Lower leg skin (tissue), 4 donors: Measurements from ENCODE around the gene WDR62. TPM values are rescaled to one million over a fixed set of nuclear protein-coding genes. Genes with fewer than 3 reads are reported as not detected.
"Not testable (repeated sequence)": the region's sequence is repeated elsewhere in the genome, so short reads cannot be mapped to it uniquely, and the experiment has no call there.

Experiments used
- DNase-seq, 2 donors: peaks; one replicate each; pipeline ENCODE4 v3.0.0-alpha.2; 2019; ENCODE audit warnings: low spot score in 2 of 2
- H3K4me3 ChIP-seq: fragments of 200-600 bp; sonication (generic); 2 replicates; pipeline ENCODE4 v1.5.1; 2017; ENCODE audit warnings: mild to moderate bottlenecking, low read depth; ENCODE audit not compliant: poor library complexity, severe bottlenecking
- CTCF ChIP-seq, 3 donors: fragments of 450-650 bp; IDR thresholded peaks; one replicate each; pipeline ENCODE4 v1.5.1; 2016; ENCODE audit warnings: antibody characterized with exemption in 3 of 3, mild to moderate bottlenecking in 3 of 3, moderate library complexity in 2 of 3
- POLR2A ChIP-seq, 2 donors: fragments of 450-650 bp; IDR thresholded peaks; one replicate each; pipeline ENCODE4 v1.6.1; 2016 to 2017; ENCODE audit warnings: antibody characterized with exemption in 2 of 2, mild to moderate bottlenecking in 1 of 2, moderate library complexity in 1 of 2
- WGBS, 2 donors: methylation state at CpG; one replicate each; pipeline ENCODE4 v1.1.5; 2018; 5-methylcytosine and 5-hydroxymethylcytosine counted together
- intact Hi-C: fragments of 100-400 bp; cut with DNase I; formaldehyde crosslinking; loops from one replicate; pipeline ENCODE4 v1.15.0; 2023; ENCODE audit warnings: low total_unique reads
- total RNA-seq, 4 donors: library from RNA; depleted of rRNA; stranded (reverse); fragments of >200 nt; gene quantifications; one replicate each; pipeline ENCODE4 v1.1.0, GENCODE V29; 2016

The WDR62 gene
- total RNA-seq, 4 donors from 2014 or later, result 1.3 to 3.0 (median 2.3) TPM

GRCh38 chr19:36064826-36065225 is 10.1 kb downstream of the WDR62 start:
- H3K4me3 ChIP-seq, result no peak overlapping the region
- intact Hi-C loops, result no loop called here
- no peak for DNase-seq
- TF ChIP-seq POLR2A (IDR thresholded peaks at IDR 0.05), result no peak
- no peak for TF ChIP-seq CTCF (IDR thresholded peaks at IDR 0.05)
- 93 to 95% methylated on average over 8 of the region's 8 CpGs for WGBS, 2 donors

- 97% methylated on average over 11 of the region's 11 CpGs for WGBS, 2 donors
- DNase-seq, result no peak
- H3K4me3 ChIP-seq, result no peak overlapping the region
- intact Hi-C loops, result no loop called here
- TF ChIP-seq POLR2A (IDR thresholded peaks at IDR 0.05) (no peak), CTCF (IDR thresholded peaks at IDR 0.05) (no peak)
These were observed 13.0 kb downstream of the WDR62 start for GRCh38 chr19:36067681-36068080.

- 93% methylated on average over 45 of the region's 57 CpGs; no CpG with 5 or more reads in 1 of the 2 donors for WGBS, 2 donors
- DNase-seq, intact Hi-C loops, H3K4me3 ChIP-seq: not testable (repeated sequence)
These were observed 14.3 kb downstream of the WDR62 start for GRCh38 chr19:36068810-36069499.

GRCh38 chr19:36072081-36072480 is 17.4 kb downstream of the WDR62 start:
- intact Hi-C loops, result no loop called here
- H3K4me3 ChIP-seq, result no peak overlapping the region
- 96 to 98% methylated on average over 8 of the region's 8 CpGs for WGBS, 2 donors
- DNase-seq, result no peak
- no peak for TF ChIP-seq CTCF (IDR thresholded peaks at IDR 0.05)
- TF ChIP-seq POLR2A (IDR thresholded peaks at IDR 0.05), result no peak

- H3K4me3 ChIP-seq, result no peak overlapping the region
- DNase-seq, result no peak
- WGBS, 2 donors, result 90 to 95% methylated on average over 10 of the region's 10 CpGs
- TF ChIP-seq POLR2A (IDR thresholded peaks at IDR 0.05), result no peak
- TF ChIP-seq CTCF (IDR thresholded peaks at IDR 0.05), result no peak
- intact Hi-C loops, result no loop called here
These were observed 18.6 kb downstream of the WDR62 start for GRCh38 chr19:36073121-36073876.

GRCh38 chr19:36079389-36079945 is 24.8 kb downstream of the WDR62 start:
- intact Hi-C loops, result no loop called here
- H3K4me3 ChIP-seq, result no peak overlapping the region
- DNase-seq, result no peak
- 94 to 96% methylated on average over 3 of the region's 3 CpGs for WGBS, 2 donors
- no peak for TF ChIP-seq CTCF (IDR thresholded peaks at IDR 0.05)
- no peak for TF ChIP-seq POLR2A (IDR thresholded peaks at IDR 0.05)
